T-helper 17 cell (primary cell): ENCODE results near the gene WWOX. TPM values are rescaled to one million over a fixed set of nuclear protein-coding genes. Genes with fewer than 3 reads are reported as not detected.
A peak's percentile ranks its signal among the peaks of the same experiment; 100 is the strongest.
"Not testable (repeated sequence)": the region's sequence is repeated elsewhere in the genome, so short reads cannot be mapped to it uniquely, and the experiment has no call there.

Experiments
- ATAC-seq: fragments of 150-1000 bp; cut with Tn5 transposase; 2 replicates; pipeline ENCODE4 v1.10.0; 2021; ENCODE audit warnings: mild to moderate bottlenecking, moderate library complexity
- DNase-seq, 3 donors: peaks; one replicate each; pipeline versions ENCODE4 v3.0.0 to v3.0.0-alpha.2; 2020 to 2021
- H3K9me3 ChIP-seq: one replicate; pipeline ENCODE4 v1.7.0; 2013; ENCODE audit warnings: low read length, mild to moderate bottlenecking; ENCODE audit not compliant: control insufficient read depth, poor library complexity, severe bottlenecking
- H3K27ac Mint-ChIP-seq: one replicate; pipeline ENCODE4 v1.8.0; 2022; ENCODE audit warnings: mild to moderate bottlenecking, moderate library complexity, mixed read lengths
- H3K27me3 Mint-ChIP-seq: one replicate; pipeline ENCODE4 v1.8.0; 2022; ENCODE audit warnings: mixed read lengths
- H3K36me3 Mint-ChIP-seq: one replicate; pipeline ENCODE4 v1.8.0; 2022; ENCODE audit warnings: low read depth, mixed read lengths
- H3K4me1 Mint-ChIP-seq: one replicate; pipeline ENCODE4 v1.8.0; 2022; ENCODE audit warnings: mild to moderate bottlenecking, mixed read lengths
- H3K4me3 Mint-ChIP-seq: one replicate; pipeline ENCODE4 v1.8.0; 2022; ENCODE audit warnings: mild to moderate bottlenecking, moderate library complexity, mixed read lengths
- total RNA-seq, 4 donors: library from RNA in 2 of 4; stranded (reverse) in 2 of 4; gene quantifications; one replicate each; pipeline ENCODE4 v1.2.3 and lab custom pipeline; 2022 to 2026

Gene WWOX
- total RNA-seq, 2 donors from 2014 or later, result 26.8 to 29.7 TPM

DNA sequence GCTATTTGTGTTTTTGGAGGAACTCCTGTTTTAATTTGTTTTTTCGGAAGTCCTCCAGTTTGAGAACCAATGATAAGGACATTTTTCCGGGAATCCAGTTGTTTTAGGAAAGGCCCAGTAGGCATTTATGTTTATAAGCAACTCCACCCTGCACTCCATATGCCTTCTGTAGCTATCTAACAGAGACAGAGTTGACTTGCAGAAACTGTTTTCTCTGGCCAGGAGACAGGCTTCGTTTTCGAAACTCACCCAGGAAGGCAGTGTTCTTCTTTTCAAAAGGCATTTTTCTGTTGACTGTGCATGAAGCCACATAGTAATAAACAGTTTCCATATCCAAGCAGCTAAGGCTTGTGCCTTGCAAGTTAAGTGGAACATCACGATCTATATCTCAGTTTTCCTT, 587.1 kb downstream of the WWOX start:
- DNase-seq (no peak), ATAC-seq (no peak)
- H3K27ac Mint-ChIP-seq, result no peak overlapping the region
- H3K4me3 Mint-ChIP-seq, result no peak overlapping the region
- H3K36me3 Mint-ChIP-seq, result no peaks in the 10 kb centered on the region
- H3K27me3 Mint-ChIP-seq, result no peaks in the 10 kb centered on the region
- no peaks in the 10 kb centered on the region for H3K9me3 ChIP-seq
- no peaks in the 10 kb centered on the region for H3K4me1 Mint-ChIP-seq

GRCh38 chr16:78689028-78689427, 589.6 kb downstream of the WWOX start:
- Mint-ChIP-seq H3K4me3 (no peak overlapping the region), H3K27me3 (no peaks in the 10 kb centered on the region), H3K36me3 (no peaks in the 10 kb centered on the region), H3K4me1 (no peaks in the 10 kb centered on the region), H3K27ac (no peak overlapping the region)
- no peak for DNase-seq
- no peaks in the 10 kb centered on the region for H3K9me3 ChIP-seq
- no peak for ATAC-seq

DNA sequence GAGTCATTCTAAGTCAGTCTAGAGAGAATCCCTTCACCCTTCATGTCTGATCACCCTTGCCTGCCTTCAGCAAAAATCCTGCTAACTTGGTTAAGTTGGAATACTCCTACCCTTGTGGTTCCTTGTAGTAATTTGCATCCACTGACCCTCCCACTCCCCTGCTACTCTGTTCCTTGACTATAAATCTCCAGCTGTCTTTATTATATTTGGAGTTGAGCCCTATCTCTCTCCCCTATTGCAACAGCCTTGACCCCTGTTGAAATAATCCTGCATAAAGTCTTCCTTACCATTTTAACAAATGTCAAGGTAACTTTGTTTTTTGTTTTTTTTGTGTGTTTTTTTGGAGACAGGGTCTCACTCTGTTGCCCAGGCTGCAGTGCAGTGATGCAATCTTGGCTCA, 590.1 kb downstream of the WWOX start:
- ATAC-seq (no peak), DNase-seq (no peak)
- H3K9me3 ChIP-seq, result no peaks in the 10 kb centered on the region
- no peak overlapping the region for H3K27ac Mint-ChIP-seq
- no peaks in the 10 kb centered on the region for H3K36me3 Mint-ChIP-seq
- no peaks in the 10 kb centered on the region for H3K4me1 Mint-ChIP-seq
- no peaks in the 10 kb centered on the region for H3K27me3 Mint-ChIP-seq
- H3K4me3 Mint-ChIP-seq, result no peak overlapping the region

- Mint-ChIP-seq H3K27ac (no peak overlapping the region), H3K4me3 (no peak overlapping the region), H3K36me3 (peaks cover 2% of the 10 kb centered on the region), H3K4me1 (peaks cover 2% of the 10 kb centered on the region), H3K27me3 (no peaks in the 10 kb centered on the region)
- ATAC-seq (no peak), DNase-seq (no peak)
- H3K9me3 ChIP-seq, result no peaks in the 10 kb centered on the region
Observed at GRCh38 chr16:78690510-78690909, 591.1 kb downstream of the WWOX start.

GRCh38 chr16:78691746-78692145, 592.3 kb downstream of the WWOX start:
- H3K9me3 ChIP-seq, DNase-seq, ATAC-seq, H3K27me3 Mint-ChIP-seq, H3K4me3 Mint-ChIP-seq, H3K27ac Mint-ChIP-seq, H3K4me1 Mint-ChIP-seq, H3K36me3 Mint-ChIP-seq: not testable (repeated sequence)

DNA sequence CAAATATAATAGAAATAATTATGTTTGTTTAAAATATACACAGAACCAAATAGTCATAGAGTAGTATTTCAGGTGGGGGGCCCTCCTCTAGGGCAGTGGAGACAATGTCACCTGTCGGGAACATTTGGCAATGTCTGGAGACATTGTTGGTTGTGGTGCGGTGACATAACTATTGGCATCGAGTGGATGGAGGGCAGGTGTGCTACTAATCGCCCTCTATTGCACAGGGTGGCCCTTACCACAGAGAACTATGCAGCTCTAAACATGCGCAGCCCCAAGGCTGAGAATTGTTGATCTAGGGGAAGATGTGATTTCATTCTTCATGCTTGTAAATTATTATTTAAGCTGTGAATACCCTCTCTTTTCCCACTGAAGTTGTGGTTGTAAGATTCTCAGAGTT, 594.0 kb downstream of the WWOX start:
- Mint-ChIP-seq H3K36me3 (peaks cover 2% of the 10 kb centered on the region), H3K27ac (no peak overlapping the region), H3K27me3 (no peaks in the 10 kb centered on the region), H3K4me1 (peaks cover 2% of the 10 kb centered on the region), H3K4me3 (no peak overlapping the region)
- no peaks in the 10 kb centered on the region for H3K9me3 ChIP-seq
- DNase-seq (no peak), ATAC-seq (no peak)

GRCh38 chr16:78694414-78694813, 595.0 kb downstream of the WWOX start:
- H3K9me3 ChIP-seq, result no peaks in the 10 kb centered on the region
- ATAC-seq, result no peak
- peaks cover 2% of the 10 kb centered on the region for H3K4me1 Mint-ChIP-seq
- H3K27ac Mint-ChIP-seq, result no peak overlapping the region
- no peak for DNase-seq
- H3K36me3 Mint-ChIP-seq, result peaks cover 2% of the 10 kb centered on the region
- no peaks in the 10 kb centered on the region for H3K27me3 Mint-ChIP-seq
- H3K4me3 Mint-ChIP-seq, result no peak overlapping the region

- H3K9me3 ChIP-seq, result no peaks in the 10 kb centered on the region
- Mint-ChIP-seq H3K36me3 (peaks cover 2% of the 10 kb centered on the region), H3K27me3 (no peaks in the 10 kb centered on the region), H3K27ac (no peak overlapping the region), H3K4me3 (no peak overlapping the region), H3K4me1 (peaks cover 2% of the 10 kb centered on the region)
- ATAC-seq (no peak), DNase-seq (no peak)
Observed at GRCh38 chr16:78695391-78695790, 595.9 kb downstream of the WWOX start.

DNA sequence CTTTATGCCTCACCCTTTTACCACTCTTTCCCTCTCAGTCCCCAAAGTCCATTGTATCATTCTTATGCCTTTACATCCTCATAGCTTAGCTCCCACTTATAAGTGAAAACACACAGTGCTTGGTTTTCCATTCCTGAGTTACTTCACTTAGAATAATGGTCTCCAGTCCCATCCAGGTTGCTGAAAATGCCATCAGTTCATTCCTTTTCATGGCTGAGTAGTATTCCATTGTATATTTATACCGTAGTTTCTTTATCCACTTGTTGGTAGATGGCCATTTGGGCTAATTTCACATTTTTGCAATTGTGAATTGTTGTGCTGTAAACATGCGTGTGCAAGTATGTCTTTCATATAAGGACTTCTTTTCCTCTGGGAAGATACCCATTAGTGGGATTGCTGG, 597.3 kb downstream of the WWOX start:
- H3K9me3 ChIP-seq, result no peaks in the 10 kb centered on the region
- Mint-ChIP-seq H3K27me3 (no peaks in the 10 kb centered on the region), H3K4me3 (no peak overlapping the region), H3K4me1 (peaks cover 2% of the 10 kb centered on the region), H3K36me3 (peaks cover 2% of the 10 kb centered on the region), H3K27ac (no peak overlapping the region)
- ATAC-seq (no peak), DNase-seq (no peak)

DNA sequence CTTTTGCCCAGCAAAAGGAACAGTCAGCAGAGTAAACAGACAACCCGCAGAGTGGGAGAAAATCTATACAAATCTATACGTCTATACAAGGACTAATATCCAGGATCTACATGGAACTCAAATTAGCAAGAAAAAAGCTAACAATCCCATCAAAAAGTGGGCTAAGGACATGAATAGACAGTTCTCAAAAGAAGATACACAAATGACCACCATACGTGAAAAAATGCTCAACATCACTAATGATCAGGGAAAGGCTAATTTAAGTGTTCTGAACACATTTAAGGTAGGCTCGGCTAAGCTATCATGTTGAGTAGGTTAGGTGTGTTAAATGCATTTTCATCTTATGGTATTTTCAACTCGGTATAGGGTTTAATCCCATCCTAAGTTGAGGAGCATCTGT, 598.0 kb downstream of the WWOX start:
- DNase-seq, result no peak
- Mint-ChIP-seq H3K36me3 (peaks cover 2% of the 10 kb centered on the region), H3K27ac (no peak overlapping the region), H3K4me1 (peaks cover 2% of the 10 kb centered on the region), H3K27me3 (no peaks in the 10 kb centered on the region), H3K4me3 (no peak overlapping the region)
- H3K9me3 ChIP-seq, result no peaks in the 10 kb centered on the region
- no peak for ATAC-seq

DNA sequence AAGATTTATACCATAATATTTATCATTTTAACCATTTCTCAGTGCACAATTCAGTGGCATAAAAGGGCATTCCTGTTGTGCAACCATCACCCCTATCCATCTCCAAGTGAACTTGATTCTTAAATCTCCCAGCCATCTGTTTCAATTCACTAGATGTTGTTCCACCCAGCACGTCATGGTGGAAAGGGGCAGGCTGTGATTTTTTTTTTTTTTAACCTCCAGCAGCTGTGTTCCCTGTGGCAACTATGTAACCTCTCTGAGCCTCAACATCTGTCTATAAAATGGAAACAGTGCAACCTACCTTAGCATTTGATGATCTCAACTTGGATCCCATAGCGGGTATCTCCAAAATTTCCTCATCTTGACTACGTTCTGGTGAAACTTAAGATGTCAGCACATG, 604.5 kb downstream of the WWOX start:
- peaks cover 4% of the 10 kb centered on the region for H3K36me3 Mint-ChIP-seq
- peaks cover 11% of the 10 kb centered on the region for H3K9me3 ChIP-seq
- H3K27ac Mint-ChIP-seq, result no peak overlapping the region
- H3K4me1 Mint-ChIP-seq, result peaks cover 7% of the 10 kb centered on the region
- H3K27me3 Mint-ChIP-seq, result no peaks in the 10 kb centered on the region
- H3K4me3 Mint-ChIP-seq, result no peak overlapping the region
- DNase-seq (no peak), ATAC-seq (no peak)

DNA sequence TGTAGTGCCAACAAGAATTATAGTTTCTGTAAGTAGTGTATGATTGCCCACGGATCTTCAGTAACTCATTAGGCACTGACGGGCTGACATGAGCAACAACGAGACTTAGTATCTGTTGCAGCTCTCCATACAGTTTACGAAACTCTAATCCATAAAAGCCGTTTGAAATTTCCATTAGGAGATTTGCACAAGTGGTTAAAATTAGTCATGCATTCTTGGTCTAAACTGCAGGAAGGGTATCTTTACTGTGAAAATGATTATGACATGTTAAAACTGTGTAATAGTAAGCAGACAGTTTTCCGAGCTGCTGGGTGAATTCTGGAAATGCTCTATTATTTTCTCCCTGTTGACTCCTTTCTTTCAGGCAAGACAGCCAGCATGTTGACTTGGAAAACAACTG, 605.0 kb downstream of the WWOX start:
- Mint-ChIP-seq H3K27ac (no peak overlapping the region), H3K4me1 (peaks cover 7% of the 10 kb centered on the region), H3K4me3 (no peak overlapping the region), H3K36me3 (peaks cover 4% of the 10 kb centered on the region), H3K27me3 (no peaks in the 10 kb centered on the region)
- no peak for DNase-seq
- no peak for ATAC-seq
- peaks cover 11% of the 10 kb centered on the region for H3K9me3 ChIP-seq

DNA sequence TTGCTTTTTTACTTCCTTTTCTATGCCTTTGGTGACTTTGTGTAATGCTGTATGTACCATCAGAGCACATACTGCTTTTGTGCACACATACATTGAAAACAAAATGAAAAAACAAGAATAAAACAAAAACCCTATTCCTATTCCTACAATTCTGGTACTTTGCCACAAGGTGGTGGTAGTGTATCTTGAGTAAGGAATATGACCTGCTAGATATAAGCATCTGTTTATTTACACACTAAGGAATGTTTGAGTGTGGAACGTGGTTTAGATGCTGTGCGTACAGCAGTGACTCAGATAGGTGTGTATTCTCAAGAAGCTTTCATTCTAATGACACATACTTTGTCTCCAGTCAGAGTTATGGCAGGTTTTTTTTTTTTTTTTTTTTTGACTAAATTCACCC, 606.2 kb downstream of the WWOX start:
- H3K36me3 Mint-ChIP-seq, result peaks cover 4% of the 10 kb centered on the region

GRCh38 chr16:78706637-78707036, 607.2 kb downstream of the WWOX start:
- Mint-ChIP-seq H3K36me3 (peaks cover 4% of the 10 kb centered on the region), H3K27ac (no peak overlapping the region), H3K4me1 (peaks cover 7% of the 10 kb centered on the region), H3K27me3 (no peaks in the 10 kb centered on the region), H3K4me3 (no peak overlapping the region)
- peaks cover 11% of the 10 kb centered on the region for H3K9me3 ChIP-seq
- ATAC-seq, result no peak
- no peak for DNase-seq

More for the DNA sequence above, 606.2 kb downstream of the WWOX start:
- H3K9me3 ChIP-seq, result peaks cover 11% of the 10 kb centered on the region
- no peaks in the 10 kb centered on the region for H3K27me3 Mint-ChIP-seq
- peaks cover 7% of the 10 kb centered on the region for H3K4me1 Mint-ChIP-seq
- peak; percentile 64 for ATAC-seq
- H3K4me3 Mint-ChIP-seq, result no peak overlapping the region
- DNase-seq, result no peak
- no peak overlapping the region for H3K27ac Mint-ChIP-seq
